ENCODE results near the gene SCAF4.

SCAF4 gene

DNA sequence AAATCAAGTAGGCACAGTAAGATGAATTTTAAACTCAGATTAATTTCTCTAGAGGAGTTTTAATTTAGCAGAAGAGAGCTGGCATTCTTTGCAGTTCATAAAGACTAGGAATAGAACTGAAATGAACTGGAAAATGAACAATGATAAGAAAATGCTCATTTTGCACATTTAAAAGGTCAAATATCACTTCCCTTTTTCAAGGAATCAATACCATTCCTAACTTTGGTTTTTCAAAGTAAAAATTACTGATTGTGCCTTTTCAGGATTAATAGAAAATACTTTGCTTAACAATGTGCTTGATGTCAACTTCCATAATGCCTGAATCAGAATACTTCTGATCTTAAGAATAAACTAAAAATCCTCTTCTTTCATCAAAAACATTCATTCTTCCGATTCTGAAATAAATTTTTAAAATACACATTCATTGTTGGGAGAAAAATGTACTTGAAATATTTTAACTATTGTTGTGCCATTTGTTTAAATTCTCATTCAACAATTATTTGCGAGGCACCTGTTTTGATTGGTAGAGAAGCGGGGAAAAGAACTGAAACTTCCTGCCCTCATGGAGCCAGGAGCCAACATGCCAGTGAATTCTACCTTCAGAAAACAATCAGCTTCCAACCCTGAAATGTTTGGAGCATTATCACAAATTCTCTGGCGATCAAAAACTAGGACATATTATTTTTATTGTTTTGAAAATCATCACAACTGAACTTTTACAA, 2.1 kb downstream of the SCAF4 start:
- no peaks in the 10 kb centered on the region for H3K9me3 ChIP-seq (ENCODE audit: insufficient read depth, low read length)
- peaks cover 6% of the 10 kb centered on the region for H3F3A ChIP-seq (ENCODE audit: insufficient read depth)
- H3K27ac ChIP-seq (ENCODE audit: low read depth, low read length) = no peak overlapping the region
- peaks cover 4% of the 10 kb centered on the region for H3K36me3 ChIP-seq (ENCODE audit: low read length)
- H3K4me2 ChIP-seq (ENCODE audit: low read depth, low read length, poor library complexity, severe bottlenecking) = peak overlapping the region; percentile 69
- no peaks in the 10 kb centered on the region for H3K9me2 ChIP-seq (replicated peaks; ENCODE audit: insufficient read depth, low read length)
- TF ChIP-seq EZH2phosphoT487 (conservative IDR thresholded peaks at IDR 0.05; ENCODE audit: low read length) (no peak), CTCF (IDR thresholded peaks at IDR 0.05; ENCODE audit: insufficient read depth, low read length, poor library complexity, severe bottlenecking) (no peak)
- H2AFZ ChIP-seq (ENCODE audit: low read depth, low read length, severe bottlenecking) = no peak overlapping the region
- peaks cover 48% of the 10 kb centered on the region for H4K20me1 ChIP-seq (ENCODE audit: low read depth, low read length)
- peak overlapping the region; percentile 70 for H3K4me3 ChIP-seq (ENCODE audit: insufficient read depth, low read length, poor library complexity, severe bottlenecking)
- H3K9ac ChIP-seq (ENCODE audit: low read length) = peak overlapping the region; percentile 93
- H3K27me3 ChIP-seq (ENCODE audit: low read length) = no peaks in the 10 kb centered on the region
- peaks cover 70% of the 10 kb centered on the region for H3K79me2 ChIP-seq (ENCODE audit: insufficient read depth, low read length)

DNA sequence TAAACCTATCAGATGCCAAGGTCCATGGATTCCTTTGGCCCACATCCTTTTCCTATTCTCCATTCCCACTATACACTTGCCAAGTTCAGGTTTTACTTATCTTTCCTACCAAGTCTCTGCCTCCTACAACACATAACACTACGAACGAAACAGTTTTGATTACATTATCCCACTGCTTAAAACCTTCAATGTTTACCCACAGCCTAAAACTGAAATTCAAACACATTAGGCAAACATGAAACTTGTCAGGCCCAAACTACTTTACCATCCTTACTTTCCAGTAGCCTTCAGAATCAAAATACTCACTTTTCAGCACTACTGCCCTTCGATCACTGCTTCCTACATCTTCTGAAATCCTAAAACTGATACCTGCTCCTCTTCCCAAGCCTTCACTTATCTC, 3.0 kb downstream of the SCAF4 start:
- no peaks in the 10 kb centered on the region for H3K27me3 ChIP-seq (ENCODE audit: low read length)
- no peak overlapping the region for H2AFZ ChIP-seq (ENCODE audit: low read depth, low read length, severe bottlenecking)
- peaks cover 79% of the 10 kb centered on the region for H3K79me2 ChIP-seq (ENCODE audit: insufficient read depth, low read length)
- peaks cover 6% of the 10 kb centered on the region for H3F3A ChIP-seq (ENCODE audit: insufficient read depth)
- H3K4me2 ChIP-seq (ENCODE audit: low read depth, low read length, poor library complexity, severe bottlenecking) = peak overlapping the region; percentile 69
- H3K27ac ChIP-seq (ENCODE audit: low read depth, low read length) = no peak overlapping the region
- peak overlapping the region; percentile 93; the same call in 1 of the 2 replicates for H3K9ac ChIP-seq (ENCODE audit: low read length)
- peak overlapping the region; percentile 70 for H3K4me3 ChIP-seq (ENCODE audit: insufficient read depth, low read length, poor library complexity, severe bottlenecking)
- no peaks in the 10 kb centered on the region for H3K9me2 ChIP-seq (replicated peaks; ENCODE audit: insufficient read depth, low read length)
- H4K20me1 ChIP-seq (ENCODE audit: low read depth, low read length) = peaks cover 56% of the 10 kb centered on the region
- H3K9me3 ChIP-seq (ENCODE audit: insufficient read depth, low read length) = no peaks in the 10 kb centered on the region
- no peak for TF ChIP-seq CTCF (IDR thresholded peaks at IDR 0.05; ENCODE audit: insufficient read depth, low read length, poor library complexity, severe bottlenecking)
- TF ChIP-seq EZH2phosphoT487 (conservative IDR thresholded peaks at IDR 0.05; ENCODE audit: low read length) = no peak
- peaks cover 4% of the 10 kb centered on the region for H3K36me3 ChIP-seq (ENCODE audit: low read length)

DNA sequence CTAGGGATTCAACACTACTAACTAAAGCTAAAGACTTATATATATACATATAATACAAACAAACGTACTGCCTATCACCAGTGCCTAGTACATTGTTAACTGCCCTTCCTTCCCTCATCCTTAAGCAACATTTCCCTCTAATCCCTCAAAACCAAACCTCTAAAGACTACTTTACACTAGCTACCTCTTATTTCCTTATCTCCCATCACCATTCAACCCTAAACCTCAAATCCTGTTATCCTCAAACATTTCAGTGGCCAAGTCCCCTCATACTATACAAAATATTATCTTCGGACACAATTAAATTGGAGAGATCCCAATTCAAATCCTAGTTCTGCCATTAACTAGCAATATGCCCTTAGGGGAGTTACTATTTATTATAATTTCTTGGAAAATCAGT, 3.7 kb downstream of the SCAF4 start:
- Histone ChIP-seq H3K4me3 (ENCODE audit: insufficient read depth, low read length, poor library complexity, severe bottlenecking) (no peak overlapping the region), H3K9me3 (ENCODE audit: insufficient read depth, low read length) (no peaks in the 10 kb centered on the region), H3K9ac (ENCODE audit: low read length) (no peak overlapping the region), H4K20me1 (ENCODE audit: low read depth, low read length) (peaks cover 63% of the 10 kb centered on the region), H3K36me3 (ENCODE audit: low read length) (peaks cover 4% of the 10 kb centered on the region), H3F3A (ENCODE audit: insufficient read depth) (peaks cover 6% of the 10 kb centered on the region), H3K9me2 (replicated peaks; ENCODE audit: insufficient read depth, low read length) (no peaks in the 10 kb centered on the region), H3K27ac (ENCODE audit: low read depth, low read length) (no peak overlapping the region), H3K4me2 (ENCODE audit: low read depth, low read length, poor library complexity, severe bottlenecking) (peak overlapping the region; percentile 69), H3K79me2 (ENCODE audit: insufficient read depth, low read length) (peaks cover 86% of the 10 kb centered on the region), H2AFZ (ENCODE audit: low read depth, low read length, severe bottlenecking) (no peak overlapping the region), H3K27me3 (ENCODE audit: low read length) (no peaks in the 10 kb centered on the region)
- no peak for TF ChIP-seq CTCF (IDR thresholded peaks at IDR 0.05; ENCODE audit: insufficient read depth, low read length, poor library complexity, severe bottlenecking)
- no peak for TF ChIP-seq EZH2phosphoT487 (conservative IDR thresholded peaks at IDR 0.05; ENCODE audit: low read length)

Data from SU-DHL-6 (cell line).